Activated T-helper 17 cell treated with anti-CD3 and anti-CD28 coated beads, Interleukin-2, amount 50 U/mL, for 72 hours (primary cell): Measurements from ENCODE around the gene SPNS2. TPM values are rescaled to one million over a fixed set of nuclear protein-coding genes. Genes with fewer than 3 reads are reported as not detected.

Experiments
- ATAC-seq: fragments of 150-1000 bp; cut with Tn5 transposase; replicated peaks from 2 replicates; pipeline ENCODE4 v1.10.0; 2021; ENCODE audit warnings: mild to moderate bottlenecking, moderate library complexity
- H3K27ac Mint-ChIP-seq: one replicate; pipeline ENCODE4 v1.8.0; 2022; ENCODE audit warnings: mixed read lengths
- H3K27me3 Mint-ChIP-seq: one replicate; pipeline ENCODE4 v1.8.0; 2022; ENCODE audit warnings: mixed read lengths
- H3K36me3 Mint-ChIP-seq: one replicate; pipeline ENCODE4 v1.8.0; 2022; ENCODE audit warnings: low read depth, mild to moderate bottlenecking, mixed read lengths
- H3K4me1 Mint-ChIP-seq: one replicate; pipeline ENCODE4 v1.8.0; 2022; ENCODE audit warnings: mixed read lengths
- H3K4me3 Mint-ChIP-seq: one replicate; pipeline ENCODE4 v1.8.0; 2022; ENCODE audit warnings: mild to moderate bottlenecking, mixed read lengths
- H3K9me3 Mint-ChIP-seq: one replicate; pipeline ENCODE4 v1.8.0; 2022; ENCODE audit warnings: mixed read lengths
- total RNA-seq, 2 donors: library from RNA; stranded (reverse); gene quantifications; one replicate each; pipeline ENCODE4 v1.2.3, GENCODE V29; 2022

Gene SPNS2
- total RNA-seq, 2 donors from 2014 or later, result 0.45 TPM; not detected in 1

DNA sequence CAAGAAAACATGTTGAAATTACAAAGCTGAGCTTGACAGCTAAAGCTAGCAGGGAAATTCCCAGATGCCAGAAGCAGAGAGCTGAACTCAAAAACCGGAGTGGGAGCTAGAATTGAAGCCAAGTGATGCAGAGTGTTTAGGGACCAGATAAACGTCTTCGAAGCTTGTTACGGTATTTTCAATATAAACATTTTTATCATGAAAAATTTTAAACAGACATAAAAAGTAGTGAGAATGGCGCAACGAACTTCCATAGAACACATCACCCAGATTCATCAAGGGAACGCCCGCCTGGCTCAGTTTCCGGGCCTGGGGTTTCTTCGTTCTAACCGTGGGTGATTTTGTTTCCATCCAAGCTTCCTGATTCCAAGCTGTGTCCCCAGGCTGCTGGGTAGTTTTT lies 18.1 kb downstream of the SPNS2 start:
- no peak overlapping the region for H3K27ac Mint-ChIP-seq
- no peaks in the 10 kb centered on the region for H3K9me3 Mint-ChIP-seq
- ATAC-seq, result no peak
- H3K4me3 Mint-ChIP-seq, result no peak overlapping the region
- H3K4me1 Mint-ChIP-seq, result no peaks in the 10 kb centered on the region
- no peaks in the 10 kb centered on the region for H3K36me3 Mint-ChIP-seq
- no peaks in the 10 kb centered on the region for H3K27me3 Mint-ChIP-seq

GRCh38 chr17:4518901-4519300 lies 20.2 kb downstream of the SPNS2 start:
- H3K4me3 Mint-ChIP-seq, result no peak overlapping the region
- no peaks in the 10 kb centered on the region for H3K36me3 Mint-ChIP-seq
- no peak overlapping the region for H3K27ac Mint-ChIP-seq
- no peaks in the 10 kb centered on the region for H3K4me1 Mint-ChIP-seq
- H3K9me3 Mint-ChIP-seq, result no peaks in the 10 kb centered on the region
- H3K27me3 Mint-ChIP-seq, result no peaks in the 10 kb centered on the region
- ATAC-seq, result no peak

DNA sequence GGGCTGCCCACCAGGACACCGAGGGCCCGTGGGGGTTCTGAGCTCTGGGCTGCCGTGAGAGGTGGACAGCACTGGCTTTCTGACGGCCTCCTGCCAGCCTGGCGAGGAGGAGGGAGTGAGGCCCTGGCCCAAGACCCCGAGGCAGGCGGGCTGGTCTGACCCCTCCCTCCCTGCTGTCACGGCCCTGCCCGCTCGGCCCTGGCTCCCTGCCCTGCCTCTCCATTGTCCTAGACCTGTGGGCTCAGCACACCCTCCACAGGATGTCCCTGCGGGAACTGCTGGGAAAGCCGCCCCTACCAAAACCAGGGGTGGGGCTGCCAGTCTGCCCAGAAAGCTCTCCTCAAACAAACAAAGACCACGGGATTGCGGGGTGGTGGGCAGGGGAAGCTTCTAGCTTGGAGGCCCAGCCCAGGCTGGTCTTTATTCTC lies 20.7 kb downstream of the SPNS2 start:
- no peak for ATAC-seq
- Mint-ChIP-seq H3K9me3 (no peaks in the 10 kb centered on the region), H3K4me1 (no peaks in the 10 kb centered on the region), H3K27ac (no peak overlapping the region), H3K27me3 (no peaks in the 10 kb centered on the region), H3K4me3 (no peak overlapping the region), H3K36me3 (no peaks in the 10 kb centered on the region)

- Mint-ChIP-seq H3K36me3 (no peaks in the 10 kb centered on the region), H3K4me1 (no peaks in the 10 kb centered on the region)
- no peak for ATAC-seq
Observed at GRCh38 chr17:4520060-4520893, 21.6 kb downstream of the SPNS2 start.

DNA sequence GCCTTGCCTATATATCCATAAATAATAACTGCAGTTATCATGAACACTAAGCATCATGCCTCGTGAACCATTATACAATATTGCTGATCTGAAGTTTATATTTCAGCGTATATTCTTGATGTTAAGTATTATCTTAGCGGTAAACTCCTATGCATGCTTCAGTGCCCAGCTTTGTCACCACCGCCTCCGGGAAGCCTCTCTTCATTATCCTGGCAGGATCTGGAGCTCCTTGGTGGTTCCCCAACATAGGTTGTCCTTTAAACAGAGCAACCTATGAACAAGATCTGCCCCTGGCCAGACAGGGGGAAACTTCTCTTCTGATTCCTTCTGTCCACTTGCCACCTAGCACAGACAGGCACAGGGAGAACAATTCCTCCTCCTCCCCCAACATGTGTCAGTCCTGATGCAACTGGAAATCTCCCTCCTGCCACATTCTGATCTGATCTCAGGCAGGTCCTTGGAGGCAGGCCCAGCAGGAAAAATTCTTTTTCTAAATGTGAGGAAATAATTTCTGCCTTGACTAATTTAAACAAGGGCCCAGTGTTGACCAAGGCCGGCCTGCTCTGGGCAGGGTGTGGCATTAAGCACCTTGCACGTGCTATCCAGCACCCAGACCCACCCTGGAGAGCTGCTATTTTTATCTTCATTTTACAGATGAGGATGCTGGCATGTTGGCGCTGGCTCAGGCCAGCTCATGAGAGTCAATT lies 22.4 kb downstream of the SPNS2 start:
- Mint-ChIP-seq H3K27ac (peak overlapping the region; percentile 56), H3K9me3 (no peaks in the 10 kb centered on the region), H3K36me3 (no peaks in the 10 kb centered on the region), H3K27me3 (no peaks in the 10 kb centered on the region), H3K4me1 (no peaks in the 10 kb centered on the region), H3K4me3 (no peak overlapping the region)
- no peak for ATAC-seq

More at GRCh38 chr17:4520060-4520893, 21.6 kb downstream of the SPNS2 start:
- Mint-ChIP-seq H3K27me3 (no peaks in the 10 kb centered on the region), H3K27ac (peak overlapping the region; percentile 56), H3K4me3 (no peak overlapping the region), H3K9me3 (no peaks in the 10 kb centered on the region)

DNA sequence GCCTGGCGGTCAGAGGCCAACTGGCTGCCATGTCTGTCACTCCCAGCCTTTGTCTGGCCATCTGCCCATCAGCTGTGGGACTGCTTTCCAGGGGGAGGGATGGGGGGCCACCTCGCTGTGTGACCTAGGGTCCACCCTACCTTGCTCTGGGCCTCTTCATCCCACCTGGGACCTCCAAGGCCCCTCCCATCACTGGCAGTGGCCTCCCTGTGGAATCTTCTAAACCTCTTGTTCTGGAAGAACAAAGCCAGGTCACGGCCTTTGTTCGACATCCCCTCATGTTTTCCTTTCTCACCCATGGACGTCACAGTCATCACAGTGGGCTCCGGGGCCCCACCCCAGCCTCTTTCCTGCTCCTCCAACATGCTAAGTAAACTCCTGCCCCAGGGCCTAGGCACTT lies 24.0 kb downstream of the SPNS2 start:
- Mint-ChIP-seq H3K27me3 (no peaks in the 10 kb centered on the region), H3K4me1 (no peaks in the 10 kb centered on the region), H3K9me3 (no peaks in the 10 kb centered on the region), H3K4me3 (no peak overlapping the region), H3K36me3 (no peaks in the 10 kb centered on the region), H3K27ac (no peak overlapping the region)
- no peak for ATAC-seq

DNA sequence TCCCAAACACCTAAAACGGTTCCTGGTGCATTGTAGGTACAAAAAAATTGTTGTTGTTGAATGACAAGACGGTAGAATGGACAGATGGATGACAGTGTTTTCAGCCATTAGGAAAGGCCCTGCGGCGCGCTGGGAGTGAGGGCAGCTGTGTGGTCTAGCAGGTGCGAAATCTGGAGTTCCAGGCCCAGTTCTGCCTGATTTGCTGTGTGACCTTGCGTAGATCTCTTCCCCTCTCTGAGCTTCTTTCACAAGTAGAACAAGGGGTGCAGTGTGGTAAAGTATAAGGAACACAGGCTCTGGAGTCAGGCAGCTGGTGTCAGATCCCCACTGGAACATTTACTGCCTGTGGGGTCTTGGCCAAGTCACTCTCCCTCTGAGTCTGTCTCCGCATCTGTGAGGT lies 25.3 kb downstream of the SPNS2 start:
- H3K4me3 Mint-ChIP-seq, result no peak overlapping the region

GRCh38 chr17:4525691-4526397 lies 27.2 kb downstream of the SPNS2 start:
- no peak overlapping the region for H3K4me3 Mint-ChIP-seq
- H3K27ac Mint-ChIP-seq, result no peak overlapping the region
- no peaks in the 10 kb centered on the region for H3K4me1 Mint-ChIP-seq
- H3K27me3 Mint-ChIP-seq, result no peaks in the 10 kb centered on the region
- no peaks in the 10 kb centered on the region for H3K36me3 Mint-ChIP-seq
- ATAC-seq, result no peak
- H3K9me3 Mint-ChIP-seq, result no peaks in the 10 kb centered on the region

More for the DNA sequence above, 25.3 kb downstream of the SPNS2 start:
- H3K27me3 Mint-ChIP-seq, result no peaks in the 10 kb centered on the region
- H3K27ac Mint-ChIP-seq, result no peak overlapping the region
- H3K4me1 Mint-ChIP-seq, result no peaks in the 10 kb centered on the region
- H3K36me3 Mint-ChIP-seq, result no peaks in the 10 kb centered on the region
- H3K9me3 Mint-ChIP-seq, result no peaks in the 10 kb centered on the region
- no peak for ATAC-seq

DNA sequence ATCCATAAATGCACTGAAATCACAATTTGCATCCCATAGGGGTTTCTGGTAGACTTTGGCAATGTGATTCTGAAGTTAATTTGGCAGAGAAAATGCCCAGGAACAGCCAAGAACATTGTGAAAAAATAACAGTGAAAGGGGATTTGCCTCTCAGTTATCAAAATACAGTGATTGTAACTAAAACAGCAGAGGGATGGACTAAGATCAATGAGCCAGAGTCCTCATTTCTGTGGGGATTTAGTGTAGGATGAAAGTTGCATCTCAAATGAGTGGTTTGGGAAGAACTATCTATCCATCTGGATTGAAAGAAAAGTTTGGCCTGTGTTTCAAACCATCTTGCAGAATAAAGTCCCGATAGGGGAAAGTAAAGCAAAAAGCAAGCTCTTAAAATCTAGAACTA lies 28.5 kb downstream of the SPNS2 start:
- H3K36me3 Mint-ChIP-seq, result no peaks in the 10 kb centered on the region
- no peak overlapping the region for H3K27ac Mint-ChIP-seq
- no peak overlapping the region for H3K4me3 Mint-ChIP-seq
- no peaks in the 10 kb centered on the region for H3K4me1 Mint-ChIP-seq
- no peak for ATAC-seq
- peaks cover 4% of the 10 kb centered on the region for H3K27me3 Mint-ChIP-seq
- no peaks in the 10 kb centered on the region for H3K9me3 Mint-ChIP-seq

GRCh38 chr17:4527566-4528125 lies 29.0 kb downstream of the SPNS2 start:
- no peaks in the 10 kb centered on the region for H3K9me3 Mint-ChIP-seq
- H3K4me1 Mint-ChIP-seq, result no peaks in the 10 kb centered on the region
- H3K27me3 Mint-ChIP-seq, result peaks cover 5% of the 10 kb centered on the region
- H3K36me3 Mint-ChIP-seq, result no peaks in the 10 kb centered on the region
- no peak for ATAC-seq
- no peak overlapping the region for H3K27ac Mint-ChIP-seq
- no peak overlapping the region for H3K4me3 Mint-ChIP-seq

GRCh38 chr17:4529533-4530152 lies 31.0 kb downstream of the SPNS2 start:
- no peak for ATAC-seq
- Mint-ChIP-seq H3K27me3 (peaks cover 5% of the 10 kb centered on the region), H3K27ac (no peak overlapping the region), H3K36me3 (no peaks in the 10 kb centered on the region), H3K4me1 (no peaks in the 10 kb centered on the region), H3K4me3 (no peak overlapping the region), H3K9me3 (no peaks in the 10 kb centered on the region)

- ATAC-seq, result no peak
- Mint-ChIP-seq H3K4me3 (no peak overlapping the region), H3K27ac (no peak overlapping the region), H3K27me3 (peaks cover 5% of the 10 kb centered on the region), H3K9me3 (no peaks in the 10 kb centered on the region), H3K4me1 (no peaks in the 10 kb centered on the region), H3K36me3 (no peaks in the 10 kb centered on the region)
Observed at GRCh38 chr17:4530799-4531730, 32.4 kb downstream of the SPNS2 start.

DNA sequence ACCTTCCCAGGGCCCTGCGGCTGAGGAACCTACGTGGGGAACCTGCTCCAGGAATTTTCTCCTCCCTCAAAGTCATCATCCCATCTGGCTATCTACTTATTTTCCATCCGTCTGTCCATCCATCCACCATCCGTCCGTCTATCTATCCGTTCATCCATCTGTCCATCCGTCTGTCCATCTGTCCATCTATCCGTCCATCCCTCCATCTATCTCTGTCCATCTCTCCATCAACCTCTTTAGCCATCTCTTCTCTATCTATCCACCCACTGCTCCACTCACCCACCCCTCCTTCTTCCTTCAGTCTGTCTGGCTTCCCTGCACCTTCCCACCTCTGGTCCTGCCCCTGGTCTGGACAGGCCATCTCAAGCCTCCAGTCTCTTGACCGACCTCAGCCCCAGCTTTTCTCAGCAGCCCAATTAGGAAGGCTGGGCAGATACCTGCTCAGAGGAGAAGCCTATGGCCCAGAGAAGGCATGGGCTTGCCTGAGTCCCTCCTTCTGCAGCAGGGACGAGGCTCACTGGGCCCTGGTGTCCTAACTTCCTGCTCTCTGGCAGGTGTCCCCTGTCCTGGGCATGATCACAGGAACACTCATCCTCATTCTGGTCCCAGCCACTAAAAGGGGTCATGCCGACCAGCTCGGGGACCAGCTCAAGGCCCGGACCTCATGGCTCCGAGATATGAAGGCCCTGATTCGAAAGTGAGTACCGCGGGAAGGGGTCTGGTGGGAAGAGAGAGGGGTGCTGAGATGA lies 33.5 kb downstream of the SPNS2 start:
- H3K36me3 Mint-ChIP-seq, result no peaks in the 10 kb centered on the region
- no peak overlapping the region for H3K27ac Mint-ChIP-seq
- no peaks in the 10 kb centered on the region for H3K9me3 Mint-ChIP-seq
- no peaks in the 10 kb centered on the region for H3K4me1 Mint-ChIP-seq
- no peak overlapping the region for H3K4me3 Mint-ChIP-seq
- peaks cover 5% of the 10 kb centered on the region for H3K27me3 Mint-ChIP-seq
- ATAC-seq, result no peak
